Astrocyte (in vitro differentiated cells and primary cell): ENCODE measurements around the gene EXOC4. TPM values are rescaled to one million over a fixed set of nuclear protein-coding genes. Genes with fewer than 3 reads are reported as not detected.
"Not testable (repeated sequence)": the region's sequence is repeated elsewhere in the genome, so short reads cannot be mapped to it uniquely, and the experiment has no call there.

ENCODE experiments used
- DNase-seq: peaks from one replicate; pipeline ENCODE4 v3.0.0-alpha.2; 2010; ENCODE audit warnings: low read depth
- FAIRE-seq: peaks from 2 replicates; lab custom pipeline; 2011; peaks lifted over from hg19 to GRCh38; lab: Jason Lieb, UNC
- H2AFZ ChIP-seq: 2 replicates; pipeline ENCODE4 v1.6.0; 2012; ENCODE audit warnings: low read depth, low read length, inconsistent platforms
- H3K27ac ChIP-seq: 2 replicates; pipeline ENCODE4 v1.5.1; 2011; ENCODE audit warnings: low read depth, low read length, inconsistent platforms
- H3K27me3 ChIP-seq: 2 replicates; pipeline ENCODE4 v1.6.0; 2011; ENCODE audit warnings: low read length, inconsistent platforms; ENCODE audit not compliant: insufficient read depth
- H3K36me3 ChIP-seq: 2 replicates; pipeline ENCODE4 v1.5.1; 2011; ENCODE audit warnings: low read length, inconsistent platforms; ENCODE audit not compliant: insufficient read depth
- H3K4me1 ChIP-seq: 2 replicates; pipeline ENCODE4 v1.5.1; 2011; ENCODE audit warnings: low read length, inconsistent platforms; ENCODE audit not compliant: insufficient read depth
- H3K4me2 ChIP-seq: 2 replicates; pipeline ENCODE4 v1.6.0; 2012; ENCODE audit warnings: low read length, inconsistent platforms
- H3K4me3 ChIP-seq: 2 replicates; pipeline ENCODE4 v1.5.1; 2011; ENCODE audit warnings: low read depth, mild to moderate bottlenecking, low read length, inconsistent platforms; ENCODE audit not compliant: insufficient read depth
- H3K79me2 ChIP-seq: 2 replicates; pipeline ENCODE4 v1.6.0; 2012; ENCODE audit warnings: mild to moderate bottlenecking, low read length, inconsistent platforms; ENCODE audit not compliant: insufficient read depth
- H3K9ac ChIP-seq: 2 replicates; pipeline ENCODE4 v1.6.0; 2012; ENCODE audit warnings: mild to moderate bottlenecking, low read length, inconsistent platforms
- H3K9me3 ChIP-seq: 2 replicates; pipeline ENCODE4 v1.5.1; 2012; ENCODE audit warnings: low read depth, mild to moderate bottlenecking, low read length, inconsistent platforms; ENCODE audit not compliant: insufficient read depth
- H4K20me1 ChIP-seq: 2 replicates; pipeline ENCODE4 v1.6.0; 2012; ENCODE audit warnings: low read length, inconsistent platforms; ENCODE audit not compliant: insufficient read depth
- H3K27ac Mint-ChIP-seq: one replicate; pipeline ENCODE4 v1.8.0; 2021; ENCODE audit warnings: mild to moderate bottlenecking, mixed read lengths; ENCODE audit not compliant: unreplicated experiment
- H3K27me3 Mint-ChIP-seq: one replicate; pipeline ENCODE4 v1.8.0; 2021; ENCODE audit warnings: low read depth, mixed read lengths; ENCODE audit not compliant: unreplicated experiment
- H3K36me3 Mint-ChIP-seq: one replicate; pipeline ENCODE4 v1.8.0; 2021; ENCODE audit warnings: low read depth, mixed read lengths; ENCODE audit not compliant: unreplicated experiment
- H3K4me1 Mint-ChIP-seq: one replicate; pipeline ENCODE4 v1.8.0; 2021; ENCODE audit warnings: low read depth, mixed read lengths; ENCODE audit not compliant: unreplicated experiment
- H3K4me3 Mint-ChIP-seq: one replicate; pipeline ENCODE4 v1.8.0; 2021; ENCODE audit warnings: mild to moderate bottlenecking, moderate library complexity, mixed read lengths; ENCODE audit not compliant: unreplicated experiment
- H3K9me3 Mint-ChIP-seq: one replicate; pipeline ENCODE4 v1.8.0; 2021; ENCODE audit warnings: mild to moderate bottlenecking, mixed read lengths; ENCODE audit not compliant: unreplicated experiment
- CTCF ChIP-seq: IDR thresholded peaks from 2 replicates; pipeline ENCODE4 v1.5.1; 2011; ENCODE audit warnings: low read depth, mild to moderate bottlenecking, inconsistent platforms, low read length, moderate library complexity; ENCODE audit not compliant: insufficient read depth
- EZH2 ChIP-seq: IDR thresholded peaks from 2 replicates; pipeline ENCODE4 v1.6.1; 2012; ENCODE audit warnings: mild to moderate bottlenecking, low read length, inconsistent platforms; ENCODE audit not compliant: insufficient read depth
- total RNA-seq: library from RNA; stranded (reverse); gene quantifications from 2 replicates; pipeline ENCODE4 v1.2.1, GENCODE V29; 2021

The EXOC4 gene
- total RNA-seq, 1 donor from 2014 or later = 57.5 TPM

DNA sequence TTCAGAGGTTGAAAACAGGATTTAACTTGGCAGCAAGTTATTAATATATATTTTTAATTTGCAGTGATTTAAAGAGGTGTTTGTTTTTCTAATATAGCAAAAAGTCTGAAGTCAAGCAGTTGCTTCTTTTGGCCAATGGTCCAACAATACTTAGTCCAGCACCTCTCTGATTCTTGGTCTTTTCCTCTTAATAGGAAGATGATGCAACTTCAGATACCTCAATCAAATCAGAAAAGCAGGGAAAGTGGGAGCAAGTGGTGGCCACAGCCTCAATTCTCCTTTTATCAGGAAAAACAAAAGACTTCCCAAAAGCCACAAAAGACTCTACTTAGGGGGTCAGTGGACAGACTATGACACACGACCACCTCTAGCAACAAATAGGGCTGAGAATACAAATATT is 740.7 kb downstream of the EXOC4 start:
- Mint-ChIP-seq H3K4me1 (no peaks in the 10 kb centered on the region), H3K4me3 (no peak overlapping the region), H3K27me3 (no peaks in the 10 kb centered on the region), H3K9me3 (no peaks in the 10 kb centered on the region), H3K27ac (no peak overlapping the region), H3K36me3 (no peaks in the 10 kb centered on the region)
- H4K20me1 ChIP-seq = no peaks in the 10 kb centered on the region
- DNase-seq (no peak), FAIRE-seq (no peak)
- TF ChIP-seq CTCF = no peak
- TF ChIP-seq EZH2 = no peak
- H3K27ac ChIP-seq = no peak overlapping the region
- no peak overlapping the region for H3K9ac ChIP-seq
- H3K36me3 ChIP-seq = no peaks in the 10 kb centered on the region
- H3K4me2 ChIP-seq = no peak overlapping the region
- H3K9me3 ChIP-seq = no peaks in the 10 kb centered on the region
- H2AFZ ChIP-seq = no peak overlapping the region
- no peaks in the 10 kb centered on the region for H3K4me1 ChIP-seq
- H3K27me3 ChIP-seq = no peaks in the 10 kb centered on the region
- no peaks in the 10 kb centered on the region for H3K79me2 ChIP-seq
- no peak overlapping the region for H3K4me3 ChIP-seq

DNA sequence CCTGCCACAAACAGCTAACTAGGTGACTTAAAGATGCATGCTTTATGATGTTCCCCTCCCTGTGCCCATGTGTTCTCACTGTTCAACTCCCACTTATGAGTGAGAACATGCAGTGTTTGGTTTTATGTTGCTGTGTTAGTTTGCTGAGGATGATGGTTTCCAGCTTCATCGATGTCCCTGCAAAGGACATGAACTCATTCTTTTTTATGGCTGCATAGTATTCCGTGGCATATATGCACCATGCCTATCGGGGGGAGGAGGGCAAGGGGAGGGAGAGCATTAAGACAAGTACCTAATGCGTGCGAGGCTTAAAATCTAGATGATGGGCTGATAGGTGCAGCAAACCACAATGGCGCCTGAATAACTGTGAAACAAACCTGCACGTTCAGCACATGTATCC is 741.2 kb downstream of the EXOC4 start:
- H3K27ac Mint-ChIP-seq, H3K36me3 Mint-ChIP-seq, H3K79me2 ChIP-seq, H3K27me3 ChIP-seq, H3K9me3 ChIP-seq, H4K20me1 ChIP-seq, H3K4me3 ChIP-seq, H3K4me3 Mint-ChIP-seq, H3K4me1 ChIP-seq, H3K4me1 Mint-ChIP-seq, H3K4me2 ChIP-seq, FAIRE-seq, H2AFZ ChIP-seq, H3K27ac ChIP-seq, H3K9ac ChIP-seq, H3K27me3 Mint-ChIP-seq, DNase-seq, H3K36me3 ChIP-seq, H3K9me3 Mint-ChIP-seq: not testable (repeated sequence)

DNA sequence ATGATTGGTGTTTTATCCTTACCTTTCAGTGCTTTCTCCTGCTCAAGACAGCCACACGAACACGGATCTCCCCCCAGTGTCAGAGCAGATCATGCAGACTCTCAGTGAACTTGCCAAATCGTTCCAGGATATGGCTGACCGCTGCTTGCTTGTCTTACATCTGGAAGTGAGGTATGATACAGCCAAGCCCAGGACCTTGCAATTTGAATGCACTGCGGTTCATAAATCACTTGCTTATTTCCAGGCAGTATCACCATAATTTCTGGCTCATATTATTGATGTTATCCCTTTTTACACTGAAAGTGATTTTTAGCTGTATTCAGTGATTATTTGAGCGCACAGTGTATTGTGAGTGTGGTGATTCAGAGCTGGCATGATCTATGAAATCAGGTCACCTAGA is 744.6 kb downstream of the EXOC4 start:
- peaks cover 2% of the 10 kb centered on the region for H3K36me3 Mint-ChIP-seq
- no peaks in the 10 kb centered on the region for H3K9me3 Mint-ChIP-seq
- no peaks in the 10 kb centered on the region for H3K27me3 Mint-ChIP-seq
- Histone ChIP-seq H3K27ac (no peak overlapping the region), H3K9me3 (no peaks in the 10 kb centered on the region), H3K4me1 (no peaks in the 10 kb centered on the region), H2AFZ (no peak overlapping the region), H4K20me1 (no peaks in the 10 kb centered on the region), H3K4me3 (no peak overlapping the region), H3K27me3 (no peaks in the 10 kb centered on the region), H3K9ac (no peak overlapping the region), H3K79me2 (no peaks in the 10 kb centered on the region), H3K36me3 (no peaks in the 10 kb centered on the region), H3K4me2 (no peak overlapping the region)
- no peak overlapping the region for H3K27ac Mint-ChIP-seq
- no peak for FAIRE-seq
- no peaks in the 10 kb centered on the region for H3K4me1 Mint-ChIP-seq
- no peak overlapping the region for H3K4me3 Mint-ChIP-seq
- no peak for DNase-seq
- TF ChIP-seq EZH2 = no peak
- TF ChIP-seq CTCF = no peak
